Nephron (organoid): ENCODE measurements around the gene SECISBP2L.

Source experiments
- H3K27ac Mint-ChIP-seq, 3 experiments: 2 replicates each; pipeline ENCODE4 v1.8.0; 2020; ENCODE audit warnings: mixed read lengths in 3 of 3, mild to moderate bottlenecking in 2 of 3, moderate library complexity in 1 of 3
- H3K27me3 Mint-ChIP-seq: 2 replicates; pipeline ENCODE4 v1.8.0; 2021; ENCODE audit warnings: low read depth, mild to moderate bottlenecking, moderate library complexity, mixed read lengths
- H3K36me3 Mint-ChIP-seq: 2 replicates; pipeline ENCODE4 v1.8.0; 2020; ENCODE audit warnings: low read depth, mixed read lengths
- H3K4me1 Mint-ChIP-seq: 2 replicates; pipeline ENCODE4 v1.8.0; 2020; ENCODE audit warnings: mixed read lengths
- H3K4me3 Mint-ChIP-seq, 3 experiments: 2 replicates each; pipeline ENCODE4 v1.8.0; 2020; ENCODE audit warnings: mild to moderate bottlenecking in 3 of 3, mixed read lengths in 3 of 3, moderate library complexity in 2 of 3
- H3K9me3 Mint-ChIP-seq: 2 replicates; pipeline ENCODE4 v1.8.0; 2020; ENCODE audit warnings: mixed read lengths
- CTCF ChIP-seq, 3 experiments: fragments of 200-600 bp; sonication (generic); IDR thresholded peaks; one replicate each; pipeline ENCODE4 v1.5.0; 2021; ENCODE audit warnings: antibody characterized with exemption in 3 of 3; ENCODE audit not compliant: unreplicated experiment in 3 of 3

SECISBP2L gene

GRCh38 chr15:48954538-48954937 lies 91.7 kb downstream of the SECISBP2L start:
- Mint-ChIP-seq H3K4me1 (no peaks in the 10 kb centered on the region), H3K36me3 (no peaks in the 10 kb centered on the region), H3K27me3 (peaks cover 4% of the 10 kb centered on the region), H3K9me3 (no peaks in the 10 kb centered on the region), H3K4me3 (no peak overlapping the region), H3K27ac (no peak overlapping the region)
- no peak for TF ChIP-seq CTCF (IDR thresholded peaks at IDR 0.05; ENCODE audit: unreplicated experiment in 3 of 3)

GRCh38 chr15:48946840-48947187 lies 99.4 kb downstream of the SECISBP2L start:
- H3K36me3 Mint-ChIP-seq, result no peaks in the 10 kb centered on the region
- H3K4me1 Mint-ChIP-seq, result no peaks in the 10 kb centered on the region
- TF ChIP-seq CTCF (IDR thresholded peaks at IDR 0.05; ENCODE audit: unreplicated experiment in 3 of 3), result no peak
- no peaks in the 10 kb centered on the region for H3K27me3 Mint-ChIP-seq
- H3K27ac Mint-ChIP-seq, result no peak overlapping the region
- no peaks in the 10 kb centered on the region for H3K9me3 Mint-ChIP-seq
- no peak overlapping the region for H3K4me3 Mint-ChIP-seq

- Mint-ChIP-seq H3K9me3 (no peaks in the 10 kb centered on the region), H3K36me3 (no peaks in the 10 kb centered on the region), H3K4me1 (no peaks in the 10 kb centered on the region), H3K27me3 (no peaks in the 10 kb centered on the region), H3K4me3 (no peak overlapping the region), H3K27ac (no peak overlapping the region)
- no peak for TF ChIP-seq CTCF (IDR thresholded peaks at IDR 0.05; ENCODE audit: unreplicated experiment in 3 of 3)
These were observed 100.0 kb downstream of the SECISBP2L start for GRCh38 chr15:48946074-48946839.

GRCh38 chr15:48945386-48945785 lies 100.9 kb downstream of the SECISBP2L start:
- Mint-ChIP-seq H3K4me3 (no peak overlapping the region), H3K27ac (no peak overlapping the region), H3K27me3 (no peaks in the 10 kb centered on the region), H3K9me3 (no peaks in the 10 kb centered on the region), H3K36me3 (no peaks in the 10 kb centered on the region), H3K4me1 (no peaks in the 10 kb centered on the region)
- no peak for TF ChIP-seq CTCF (IDR thresholded peaks at IDR 0.05; ENCODE audit: unreplicated experiment in 3 of 3)

- H3K9me3 Mint-ChIP-seq, result no peaks in the 10 kb centered on the region
- no peak overlapping the region for H3K27ac Mint-ChIP-seq
- H3K27me3 Mint-ChIP-seq, result no peaks in the 10 kb centered on the region
- H3K36me3 Mint-ChIP-seq, result no peaks in the 10 kb centered on the region
- H3K4me3 Mint-ChIP-seq, result no peak overlapping the region
- no peaks in the 10 kb centered on the region for H3K4me1 Mint-ChIP-seq
- no peak for TF ChIP-seq CTCF (IDR thresholded peaks at IDR 0.05; ENCODE audit: unreplicated experiment in 3 of 3)
These were observed 104.3 kb downstream of the SECISBP2L start for GRCh38 chr15:48941904-48942303.

GRCh38 chr15:48940508-48940907 lies 105.7 kb downstream of the SECISBP2L start:
- no peaks in the 10 kb centered on the region for H3K4me1 Mint-ChIP-seq
- TF ChIP-seq CTCF (IDR thresholded peaks at IDR 0.05; ENCODE audit: unreplicated experiment in 3 of 3), result no peak

More at GRCh38 chr15:48940508-48940907, 105.7 kb downstream of the SECISBP2L start:
- Mint-ChIP-seq H3K27me3 (no peaks in the 10 kb centered on the region), H3K36me3 (no peaks in the 10 kb centered on the region), H3K4me3 (no peak overlapping the region), H3K27ac (no peak overlapping the region), H3K9me3 (no peaks in the 10 kb centered on the region)
